Nephron progenitor cell (in vitro differentiated cells): ENCODE data around the gene AP4B1.
"Not testable (repeated sequence)": the region's sequence is repeated elsewhere in the genome, so short reads cannot be mapped to it uniquely, and the experiment has no call there.

ENCODE experiments used
- DNase-seq: peaks from one replicate; pipeline ENCODE4 v3.0.0; 2021
- H3K27ac Mint-ChIP-seq: 2 replicates; pipeline ENCODE4 v1.8.0; 2021; ENCODE audit warnings: mild to moderate bottlenecking, moderate library complexity, mixed read lengths
- H3K27me3 Mint-ChIP-seq: 2 replicates; pipeline ENCODE4 v1.8.0; 2021; ENCODE audit warnings: mild to moderate bottlenecking, low read depth, mixed read lengths; ENCODE audit not compliant: poor library complexity
- H3K36me3 Mint-ChIP-seq: 2 replicates; pipeline ENCODE4 v1.8.0; 2021; ENCODE audit warnings: low read depth, mixed read lengths
- H3K4me1 Mint-ChIP-seq: 2 replicates; pipeline ENCODE4 v1.8.0; 2021; ENCODE audit warnings: mixed read lengths
- H3K4me3 Mint-ChIP-seq: 2 replicates; pipeline ENCODE4 v1.8.0; 2021; ENCODE audit warnings: mild to moderate bottlenecking, moderate library complexity, mixed read lengths
- H3K9me3 Mint-ChIP-seq: 2 replicates; pipeline ENCODE4 v1.8.0; 2021; ENCODE audit warnings: mild to moderate bottlenecking, moderate library complexity, mixed read lengths
- TF ChIP-seq, protein P1 (sequence below): fragments of 200-600 bp; sonication (generic); IDR thresholded peaks from 2 replicates; pipeline ENCODE4 v1.5.0; 2021; ENCODE audit warnings: antibody characterized with exemption

The AP4B1 gene

DNA sequence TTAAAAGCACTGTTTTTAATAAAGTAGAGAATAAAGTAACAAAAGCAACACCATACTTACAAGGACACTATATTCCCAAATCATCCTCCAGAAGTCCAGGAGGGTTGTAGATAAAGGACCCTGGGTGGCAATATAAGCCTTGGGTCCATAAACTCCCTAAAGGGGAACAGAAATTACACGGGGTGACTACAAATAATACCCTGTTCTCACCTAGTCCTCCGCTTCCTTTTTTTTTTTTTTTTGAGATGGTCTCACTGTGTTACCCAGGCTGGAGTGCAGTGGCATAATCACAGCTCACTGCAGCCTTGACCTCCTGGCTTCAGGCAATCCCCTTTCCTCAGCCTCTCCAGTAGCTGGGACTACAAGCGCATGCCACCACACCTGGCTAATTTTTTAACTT is 46.2 kb downstream of the AP4B1 start:
- no peak for DNase-seq
- no peaks in the 10 kb centered on the region for H3K4me1 Mint-ChIP-seq
- no peak overlapping the region for H3K4me3 Mint-ChIP-seq
- H3K27me3 Mint-ChIP-seq: peaks cover 3% of the 10 kb centered on the region
- H3K36me3 Mint-ChIP-seq: no peaks in the 10 kb centered on the region
- no peak overlapping the region for H3K27ac Mint-ChIP-seq
- TF ChIP-seq, protein P1, sequence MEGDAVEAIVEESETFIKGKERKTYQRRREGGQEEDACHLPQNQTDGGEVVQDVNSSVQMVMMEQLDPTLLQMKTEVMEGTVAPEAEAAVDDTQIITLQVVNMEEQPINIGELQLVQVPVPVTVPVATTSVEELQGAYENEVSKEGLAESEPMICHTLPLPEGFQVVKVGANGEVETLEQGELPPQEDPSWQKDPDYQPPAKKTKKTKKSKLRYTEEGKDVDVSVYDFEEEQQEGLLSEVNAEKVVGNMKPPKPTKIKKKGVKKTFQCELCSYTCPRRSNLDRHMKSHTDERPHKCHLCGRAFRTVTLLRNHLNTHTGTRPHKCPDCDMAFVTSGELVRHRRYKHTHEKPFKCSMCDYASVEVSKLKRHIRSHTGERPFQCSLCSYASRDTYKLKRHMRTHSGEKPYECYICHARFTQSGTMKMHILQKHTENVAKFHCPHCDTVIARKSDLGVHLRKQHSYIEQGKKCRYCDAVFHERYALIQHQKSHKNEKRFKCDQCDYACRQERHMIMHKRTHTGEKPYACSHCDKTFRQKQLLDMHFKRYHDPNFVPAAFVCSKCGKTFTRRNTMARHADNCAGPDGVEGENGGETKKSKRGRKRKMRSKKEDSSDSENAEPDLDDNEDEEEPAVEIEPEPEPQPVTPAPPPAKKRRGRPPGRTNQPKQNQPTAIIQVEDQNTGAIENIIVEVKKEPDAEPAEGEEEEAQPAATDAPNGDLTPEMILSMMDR: no peak
- H3K9me3 Mint-ChIP-seq: no peaks in the 10 kb centered on the region

DNA sequence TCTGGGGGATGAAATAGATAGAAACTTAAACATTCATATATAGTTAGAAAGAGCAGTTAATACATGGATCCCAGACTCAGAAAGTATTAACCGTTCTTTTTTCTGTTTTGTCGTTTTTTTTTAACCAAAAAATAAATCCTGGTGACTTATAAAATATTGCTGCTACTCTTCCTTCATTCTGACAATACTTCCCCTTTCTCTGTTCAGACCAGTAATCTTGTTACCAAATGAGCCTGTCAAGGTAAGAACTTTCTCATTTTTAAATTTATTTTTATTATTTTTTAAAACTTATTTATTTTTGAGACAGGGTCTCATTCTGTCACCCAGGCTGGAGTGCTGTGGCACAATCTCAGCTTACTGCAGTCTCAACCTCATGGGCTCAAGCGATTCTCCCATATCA is 46.8 kb downstream of the AP4B1 start:
- TF ChIP-seq, protein P1: no peak
- no peak for DNase-seq
- Mint-ChIP-seq H3K4me1 (no peaks in the 10 kb centered on the region), H3K27ac (no peak overlapping the region), H3K4me3 (no peak overlapping the region), H3K9me3 (no peaks in the 10 kb centered on the region), H3K36me3 (no peaks in the 10 kb centered on the region), H3K27me3 (peaks cover 3% of the 10 kb centered on the region)

DNA sequence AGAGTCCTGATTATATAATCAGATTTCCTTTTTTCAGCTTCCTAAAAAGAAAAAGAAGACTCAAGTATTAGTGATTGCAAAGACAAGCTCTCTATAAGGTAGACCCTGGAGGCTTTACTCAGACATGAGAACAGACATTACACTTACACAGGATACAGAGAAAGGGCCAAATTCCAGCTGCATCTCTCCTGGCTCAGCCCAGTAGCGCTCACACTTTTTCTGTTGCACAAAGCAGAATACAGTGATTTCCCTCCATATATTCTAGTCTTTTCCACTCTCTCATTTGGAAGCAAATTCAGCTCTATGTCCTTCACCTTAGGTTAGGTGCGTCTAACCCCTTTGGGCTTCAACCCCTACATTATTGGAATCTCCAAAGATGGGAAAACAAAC is 48.2 kb downstream of the AP4B1 start:
- no peaks in the 10 kb centered on the region for H3K4me1 Mint-ChIP-seq
- H3K9me3 Mint-ChIP-seq: no peaks in the 10 kb centered on the region
- TF ChIP-seq, protein P1: no peak
- H3K27me3 Mint-ChIP-seq: peaks cover 5% of the 10 kb centered on the region
- no peaks in the 10 kb centered on the region for H3K36me3 Mint-ChIP-seq
- no peak for DNase-seq
- no peak overlapping the region for H3K27ac Mint-ChIP-seq
- H3K4me3 Mint-ChIP-seq: no peak overlapping the region

DNA sequence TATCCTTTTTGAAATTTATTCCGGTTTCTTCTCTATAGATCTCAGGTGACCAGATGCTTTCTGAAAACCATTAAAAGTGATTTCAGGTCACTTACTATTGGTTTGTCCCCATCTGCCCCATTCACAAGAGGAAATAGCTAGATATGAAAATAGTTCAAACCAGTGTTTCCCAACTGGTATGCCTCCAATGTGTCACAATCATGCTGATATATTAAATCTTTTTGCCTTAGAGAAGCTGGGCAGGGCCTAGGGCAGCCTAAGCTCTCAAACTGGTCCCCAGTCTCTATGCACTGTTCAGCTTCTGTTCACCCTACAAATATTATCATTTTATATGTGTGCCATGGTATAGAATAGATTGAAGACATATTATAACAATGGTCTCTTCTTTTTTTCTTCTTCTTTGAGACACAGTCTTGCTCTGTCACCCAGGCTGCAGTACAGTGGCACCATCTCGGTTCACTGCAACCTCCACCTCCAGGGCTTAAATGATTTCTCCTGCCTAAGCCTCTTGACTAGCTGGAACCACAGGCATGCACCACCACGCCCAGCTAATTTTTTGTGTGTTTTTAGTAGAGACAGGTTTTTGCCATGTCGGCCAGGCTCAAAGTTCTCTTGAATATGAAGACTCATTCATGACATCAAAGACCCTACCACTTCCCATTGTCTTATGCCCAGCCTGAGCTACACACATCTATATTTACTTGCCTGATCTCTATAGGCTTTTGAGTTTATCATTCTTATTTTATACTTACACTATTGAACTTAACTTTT is 48.8 kb downstream of the AP4B1 start:
- no peaks in the 10 kb centered on the region for H3K36me3 Mint-ChIP-seq
- H3K27me3 Mint-ChIP-seq: peaks cover 3% of the 10 kb centered on the region
- H3K4me1 Mint-ChIP-seq: no peaks in the 10 kb centered on the region
- no peak overlapping the region for H3K27ac Mint-ChIP-seq
- TF ChIP-seq, protein P1: no peak
- no peaks in the 10 kb centered on the region for H3K9me3 Mint-ChIP-seq
- H3K4me3 Mint-ChIP-seq: no peak overlapping the region
- no peak for DNase-seq

DNA sequence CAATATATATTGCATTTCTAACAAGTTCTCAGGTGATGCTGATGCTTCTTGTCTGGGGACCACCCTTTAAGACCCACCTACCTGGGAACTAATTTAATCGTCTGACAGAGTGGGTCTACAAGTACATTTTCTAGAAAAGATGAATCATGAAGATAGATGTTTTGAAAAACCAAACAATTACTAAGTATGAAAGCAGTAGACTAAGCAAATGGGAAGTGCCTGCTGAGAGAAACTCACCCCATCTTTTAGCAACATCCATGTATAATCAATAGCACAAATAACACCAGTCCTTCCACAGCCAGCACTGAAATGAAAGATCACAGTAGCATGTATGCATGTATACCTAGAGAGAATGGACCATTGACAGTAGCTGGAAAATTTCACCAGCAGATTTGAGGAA is 50.4 kb downstream of the AP4B1 start:
- H3K27me3 Mint-ChIP-seq: peaks cover 8% of the 10 kb centered on the region
- H3K27ac Mint-ChIP-seq: no peak overlapping the region
- DNase-seq: no peak
- no peaks in the 10 kb centered on the region for H3K36me3 Mint-ChIP-seq
- no peak overlapping the region for H3K4me3 Mint-ChIP-seq
- no peaks in the 10 kb centered on the region for H3K9me3 Mint-ChIP-seq
- no peaks in the 10 kb centered on the region for H3K4me1 Mint-ChIP-seq
- TF ChIP-seq, protein P1: no peak

DNA sequence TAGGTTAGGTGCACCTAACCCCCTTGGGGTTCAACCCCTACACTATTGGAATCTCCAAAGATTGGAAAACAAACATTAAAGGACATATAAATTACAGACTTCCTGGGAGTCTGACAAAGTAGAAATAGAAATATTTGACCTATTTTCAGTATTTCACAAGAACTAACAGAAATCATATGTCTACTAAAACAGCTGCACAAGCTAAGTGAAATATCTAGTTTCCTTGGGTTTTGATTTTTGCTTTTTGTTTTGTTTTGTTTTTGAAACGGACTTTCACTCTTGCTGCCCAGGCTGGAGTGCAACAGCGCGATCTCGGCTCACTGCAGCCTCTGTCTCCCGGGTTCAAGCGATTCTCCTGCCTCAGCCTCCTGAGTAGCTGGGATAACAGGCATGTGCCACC is 51.9 kb downstream of the AP4B1 start:
- H3K27me3 Mint-ChIP-seq, H3K4me3 Mint-ChIP-seq, H3K36me3 Mint-ChIP-seq, H3K27ac Mint-ChIP-seq, H3K9me3 Mint-ChIP-seq, H3K4me1 Mint-ChIP-seq, DNase-seq: not testable (repeated sequence)
